HepG2 (cell line): ENCODE measurements around the gene KCTD6. TPM values are rescaled to one million over a fixed set of nuclear protein-coding genes. Genes with fewer than 3 reads are reported as not detected.
A peak's percentile ranks its signal among the peaks of the same experiment; 100 is the strongest.

Source experiments
- ATM ChIP-seq: fragments of 450-650 bp; IDR thresholded peaks from 2 replicates; pipeline ENCODE4 v1.7.1; 2017; ENCODE audit warnings: mild to moderate bottlenecking, borderline replicate concordance
- CENPX ChIP-seq: sonication (generic); formaldehyde crosslinking; IDR thresholded peaks from 2 replicates; pipeline ENCODE4 v1.9.0; 2021; ENCODE audit warnings: mild to moderate bottlenecking, missing genetic modification reagents, moderate library complexity
- ELF1 ChIP-seq: sonication (generic); formaldehyde crosslinking; IDR thresholded peaks from 2 replicates; pipeline ENCODE4 v1.4.0; 2020; ENCODE audit warnings: missing genetic modification reagents
- ESRRA ChIP-seq: sonication (generic); formaldehyde crosslinking; IDR thresholded peaks from 2 replicates; pipeline ENCODE4 v1.5.1; 2020; ENCODE audit warnings: mild to moderate bottlenecking, low read depth, missing genetic modification reagents
- GTF2F1 ChIP-seq: fragments of 150-350 bp; IDR thresholded peaks from 2 replicates; pipeline ENCODE4 v1.6.1; 2014; ENCODE audit warnings: low read length
- KDM2A ChIP-seq: sonication (generic); formaldehyde crosslinking; IDR thresholded peaks from 2 replicates; pipeline ENCODE4 v1.4.0; 2020; ENCODE audit warnings: low read depth, missing genetic modification reagents, borderline replicate concordance
- NONO ChIP-seq, 2 experiments: fragments of 450-650 bp in 1 of 2; sonication (generic) in 1 of 2; formaldehyde crosslinking in 1 of 2; IDR thresholded peaks in 1 of 2; conservative IDR thresholded peaks in 1 of 2; 2 replicates each; pipeline versions ENCODE4 v1.6.1 to v1.8.0; 2017 to 2022; ENCODE audit warnings: mild to moderate bottlenecking in 1 of 2, missing genetic modification reagents in 1 of 2, moderate library complexity in 1 of 2
- PHF21A ChIP-seq: sonication (generic); formaldehyde crosslinking; IDR thresholded peaks from 2 replicates; pipeline ENCODE4 v1.5.0; 2020; ENCODE audit warnings: mild to moderate bottlenecking, missing genetic modification reagents
- RCOR2 ChIP-seq: IDR thresholded peaks from 2 replicates; pipeline ENCODE4 v1.6.1; 2016; ENCODE audit warnings: missing biosample characterization, missing genetic modification reagents
- RELA ChIP-seq: sonication (generic); formaldehyde crosslinking; IDR thresholded peaks from 2 replicates; pipeline ENCODE4 v1.4.0; 2020; ENCODE audit warnings: missing genetic modification reagents
- SALL1 ChIP-seq: sonication (generic); formaldehyde crosslinking; IDR thresholded peaks from 2 replicates; pipeline ENCODE4 v1.8.0; 2022; ENCODE audit warnings: mild to moderate bottlenecking, missing genetic modification reagents
- THYN1 ChIP-seq: sonication (generic); formaldehyde crosslinking; IDR thresholded peaks from 2 replicates; pipeline ENCODE4 v1.8.1; 2023; ENCODE audit warnings: low read depth, mild to moderate bottlenecking, moderate library complexity, missing genetic modification reagents, borderline replicate concordance
- ZBTB38 ChIP-seq: sonication (generic); formaldehyde crosslinking; IDR thresholded peaks from 2 replicates; pipeline ENCODE4 v1.5.1; 2020; ENCODE audit warnings: mild to moderate bottlenecking, missing genetic modification reagents
- ZC3H4 ChIP-seq: sonication (generic); formaldehyde crosslinking; IDR thresholded peaks from 2 replicates; pipeline ENCODE4 v1.4.0; 2020; ENCODE audit warnings: missing genetic modification reagents, borderline replicate concordance
- ZFP36L2 ChIP-seq: sonication (generic); formaldehyde crosslinking; IDR thresholded peaks from 2 replicates; pipeline ENCODE4 v1.4.0; 2020; ENCODE audit warnings: missing genetic modification reagents
- ZFY ChIP-seq: sonication (generic); formaldehyde crosslinking; IDR thresholded peaks from 2 replicates; pipeline ENCODE4 v1.4.0; 2020; ENCODE audit warnings: missing genetic modification reagents
- ZNF331 ChIP-seq: sonication (generic); formaldehyde crosslinking; IDR thresholded peaks from 2 replicates; pipeline ENCODE4 v1.4.0; 2020; ENCODE audit warnings: missing genetic modification reagents
- ZNF562 ChIP-seq: sonication (generic); formaldehyde crosslinking; IDR thresholded peaks from 2 replicates; pipeline ENCODE4 v1.8.0; 2022; ENCODE audit warnings: missing genetic modification reagents, borderline replicate concordance
- ZNF772 ChIP-seq: sonication (generic); formaldehyde crosslinking; IDR thresholded peaks from 2 replicates; pipeline ENCODE4 v1.5.0; 2020; ENCODE audit warnings: mild to moderate bottlenecking, missing genetic modification reagents
- polyA plus RNA-seq, 8 experiments: library from polyadenylated mRNA; depleted of rRNA in 3 of 8; stranded (reverse) in 7 of 8; unstranded in 1 of 8; fragments of >200 nt; fragmentation: Illumina TruSeq in 4 of 8; extraction: Trizol in 4 of 8; gene quantifications; 2 replicates each; pipeline versions ENCODE4 v1.2.1 to v1.2.3, GENCODE V29; 2011 to 2016; ENCODE audit warnings: low read depth in 4 of 8, missing spikeins in 1 of 8, mixed read lengths in 1 of 8; ENCODE audit not compliant: insufficient read depth in 1 of 8
- total RNA-seq, 5 experiments: library from RNA; depleted of rRNA; stranded (reverse); fragments of >200 nt; fragmentation: Illumina TruSeq; extraction: Trizol; gene quantifications; 2 replicates each; pipeline ENCODE4 v1.2.3, GENCODE V29; 2016; ENCODE audit warnings: low read depth in 1 of 5
- TF ChIP-seq, protein P1 (sequence below): IDR thresholded peaks from 2 replicates; pipeline ENCODE4 v1.6.1; 2016
- TF ChIP-seq, protein P2 (sequence below), 2 experiments: fragments of 450-650 bp in 1 of 2; sonication (generic) in 1 of 2; formaldehyde crosslinking in 1 of 2; IDR thresholded peaks; 2 replicates each; pipeline versions ENCODE4 v1.6.1 to v1.8.0; 2016 to 2022; ENCODE audit warnings: antibody characterized with exemption in 1 of 2, mild to moderate bottlenecking in 1 of 2, missing genetic modification reagents in 1 of 2

The KCTD6 gene
- total and polyA plus RNA-seq, 2 of the 13 experiments (the other 11 are each of a cell fraction or from before 2014, with no cell fraction given): 13.4 to 14.2 TPM

DNA sequence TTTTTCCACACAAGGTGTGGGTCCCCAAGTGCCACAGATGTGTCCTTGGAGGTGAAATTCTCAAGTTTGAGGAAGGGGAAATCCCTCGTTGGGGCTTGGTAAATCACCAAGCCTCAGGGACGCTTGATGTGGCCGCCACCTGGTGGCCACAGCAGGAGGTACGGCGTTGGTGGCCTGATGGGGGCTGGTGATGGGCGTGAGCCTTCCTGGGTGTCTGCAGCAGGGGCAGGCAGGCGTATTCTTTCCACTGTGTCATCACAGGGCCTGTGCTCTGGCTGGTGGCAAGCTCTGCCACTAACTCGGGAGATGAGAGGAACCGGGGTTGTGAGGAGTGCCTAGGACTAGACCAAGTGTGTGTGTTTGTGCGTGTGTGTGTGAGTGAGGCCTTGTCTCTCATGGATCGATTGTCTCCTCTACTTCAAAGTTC lies 40.9 kb downstream of the KCTD6 start (continued):
- 0 out of 2 replicates have a peak, but pooled peaks have one; percentile 21 for TF ChIP-seq RELA (CRISPR knock-in tag)
- peak; percentile 74 for TF ChIP-seq ZBTB38 (CRISPR knock-in tag)
- TF ChIP-seq, protein P1, sequence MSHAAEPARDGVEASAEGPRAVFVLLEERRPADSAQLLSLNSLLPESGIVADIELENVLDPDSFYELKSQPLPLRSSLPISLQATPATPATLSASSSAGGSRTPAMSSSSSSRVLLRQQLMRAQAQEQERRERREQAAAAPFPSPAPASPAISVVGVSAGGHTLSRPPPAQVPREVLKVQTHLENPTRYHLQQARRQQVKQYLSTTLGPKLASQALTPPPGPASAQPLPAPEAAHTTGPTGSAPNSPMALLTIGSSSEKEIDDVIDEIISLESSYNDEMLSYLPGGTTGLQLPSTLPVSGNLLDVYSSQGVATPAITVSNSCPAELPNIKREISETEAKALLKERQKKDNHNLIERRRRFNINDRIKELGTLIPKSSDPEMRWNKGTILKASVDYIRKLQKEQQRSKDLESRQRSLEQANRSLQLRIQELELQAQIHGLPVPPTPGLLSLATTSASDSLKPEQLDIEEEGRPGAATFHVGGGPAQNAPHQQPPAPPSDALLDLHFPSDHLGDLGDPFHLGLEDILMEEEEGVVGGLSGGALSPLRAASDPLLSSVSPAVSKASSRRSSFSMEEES (CRISPR knock-in tag): no peak
- TF ChIP-seq KDM2A: peak; percentile 86
- TF ChIP-seq RCOR2: 0 out of 2 replicates have a peak, but pooled peaks have one; percentile 18
- TF ChIP-seq ELF1 (CRISPR knock-in tag): peak; percentile 37; the same call in 1 of the 2 replicates
- TF ChIP-seq ESRRA (CRISPR knock-in tag): no peak
- TF ChIP-seq ZFP36L2 (CRISPR knock-in tag): no peak
- TF ChIP-seq NONO (IDR thresholded peaks at IDR 0.05): no peak
- TF ChIP-seq NONO (CRISPR knock-in tag; conservative IDR thresholded peaks at IDR 0.05): 0 out of 2 replicates have a peak, but pooled peaks have one; percentile 40
- no peak for TF ChIP-seq ZNF562 (CRISPR knock-in tag)
- 0 out of 2 replicates have a peak, but pooled peaks have one; percentile 30 for TF ChIP-seq ZNF331 (CRISPR knock-in tag)
- no peak for TF ChIP-seq GTF2F1
- TF ChIP-seq SALL1 (CRISPR knock-in tag): peak; percentile 70
- no peak for TF ChIP-seq THYN1 (CRISPR knock-in tag)
- no peak for TF ChIP-seq ZC3H4 (CRISPR knock-in tag)
- TF ChIP-seq, protein P2, sequence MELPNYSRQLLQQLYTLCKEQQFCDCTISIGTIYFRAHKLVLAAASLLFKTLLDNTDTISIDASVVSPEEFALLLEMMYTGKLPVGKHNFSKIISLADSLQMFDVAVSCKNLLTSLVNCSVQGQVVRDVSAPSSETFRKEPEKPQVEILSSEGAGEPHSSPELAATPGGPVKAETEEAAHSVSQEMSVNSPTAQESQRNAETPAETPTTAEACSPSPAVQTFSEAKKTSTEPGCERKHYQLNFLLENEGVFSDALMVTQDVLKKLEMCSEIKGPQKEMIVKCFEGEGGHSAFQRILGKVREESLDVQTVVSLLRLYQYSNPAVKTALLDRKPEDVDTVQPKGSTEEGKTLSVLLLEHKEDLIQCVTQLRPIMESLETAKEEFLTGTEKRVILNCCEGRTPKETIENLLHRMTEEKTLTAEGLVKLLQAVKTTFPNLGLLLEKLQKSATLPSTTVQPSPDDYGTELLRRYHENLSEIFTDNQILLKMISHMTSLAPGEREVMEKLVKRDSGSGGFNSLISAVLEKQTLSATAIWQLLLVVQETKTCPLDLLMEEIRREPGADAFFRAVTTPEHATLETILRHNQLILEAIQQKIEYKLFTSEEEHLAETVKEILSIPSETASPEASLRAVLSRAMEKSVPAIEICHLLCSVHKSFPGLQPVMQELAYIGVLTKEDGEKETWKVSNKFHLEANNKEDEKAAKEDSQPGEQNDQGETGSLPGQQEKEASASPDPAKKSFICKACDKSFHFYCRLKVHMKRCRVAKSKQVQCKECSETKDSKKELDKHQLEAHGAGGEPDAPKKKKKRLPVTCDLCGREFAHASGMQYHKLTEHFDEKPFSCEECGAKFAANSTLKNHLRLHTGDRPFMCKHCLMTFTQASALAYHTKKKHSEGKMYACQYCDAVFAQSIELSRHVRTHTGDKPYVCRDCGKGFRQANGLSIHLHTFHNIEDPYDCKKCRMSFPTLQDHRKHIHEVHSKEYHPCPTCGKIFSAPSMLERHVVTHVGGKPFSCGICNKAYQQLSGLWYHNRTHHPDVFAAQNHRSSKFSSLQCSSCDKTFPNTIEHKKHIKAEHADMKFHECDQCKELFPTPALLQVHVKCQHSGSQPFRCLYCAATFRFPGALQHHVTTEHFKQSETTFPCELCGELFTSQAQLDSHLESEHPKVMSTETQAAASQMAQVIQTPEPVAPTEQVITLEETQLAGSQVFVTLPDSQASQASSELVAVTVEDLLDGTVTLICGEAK (IDR thresholded peaks at IDR 0.05): no peak
- TF ChIP-seq, protein P2 (CRISPR knock-in tag; IDR thresholded peaks at IDR 0.05): peak; percentile 42; the same call in 1 of the 2 replicates
- TF ChIP-seq CENPX (CRISPR knock-in tag): no peak
- peak; percentile 62; the same call in 1 of the 2 replicates for TF ChIP-seq ZNF772
- TF ChIP-seq ATM: no peak
- 0 out of 2 replicates have a peak, but pooled peaks have one; percentile 22 for TF ChIP-seq PHF21A (CRISPR knock-in tag)
- TF ChIP-seq ZFY (CRISPR knock-in tag): peak; percentile 36; the same call in 1 of the 2 replicates
